ENCODE measurements around the gene CCDC60.

Gene CCDC60

DNA sequence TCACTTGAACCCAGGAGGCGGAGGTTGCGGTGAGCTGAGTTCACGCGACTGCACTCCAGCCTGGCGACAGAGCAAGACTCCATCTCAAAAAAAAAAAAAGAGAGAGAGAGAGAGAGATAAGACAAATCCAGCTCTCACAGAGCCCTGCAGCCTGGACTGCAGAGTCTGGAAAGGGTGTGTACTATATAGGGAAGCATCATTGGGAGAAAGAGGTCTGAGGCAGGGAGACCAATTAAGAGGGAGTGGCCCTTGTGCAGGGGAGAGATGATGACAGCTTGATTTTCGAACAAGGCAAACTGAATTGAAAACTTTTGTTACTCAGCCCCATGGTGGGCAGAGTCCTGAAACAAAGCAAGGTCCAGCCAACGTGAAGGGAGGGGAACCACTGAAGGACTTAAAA is 116.2 kb downstream of the CCDC60 start:
- FAIRE-seq, result no peak

DNA sequence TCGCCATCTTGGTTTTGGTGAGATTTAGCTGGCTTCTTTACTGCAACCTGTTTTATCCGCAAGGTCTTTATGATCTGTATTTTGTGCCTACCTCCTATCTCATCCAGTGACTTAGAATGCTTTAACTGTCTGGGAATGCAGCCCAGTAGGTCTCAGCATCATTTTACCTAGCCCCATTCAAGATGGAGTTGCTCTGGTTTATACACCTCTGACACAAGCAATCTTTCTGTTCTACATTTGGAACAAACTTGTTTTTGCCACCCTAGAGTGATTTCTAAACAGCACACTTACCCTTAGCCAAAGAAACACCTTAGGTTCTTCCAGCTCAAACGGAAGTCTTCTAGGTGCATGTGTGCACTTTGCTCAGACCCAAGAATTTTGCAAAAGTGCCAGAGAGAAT is 122.3 kb downstream of the CCDC60 start:
- no peak for FAIRE-seq

DNA sequence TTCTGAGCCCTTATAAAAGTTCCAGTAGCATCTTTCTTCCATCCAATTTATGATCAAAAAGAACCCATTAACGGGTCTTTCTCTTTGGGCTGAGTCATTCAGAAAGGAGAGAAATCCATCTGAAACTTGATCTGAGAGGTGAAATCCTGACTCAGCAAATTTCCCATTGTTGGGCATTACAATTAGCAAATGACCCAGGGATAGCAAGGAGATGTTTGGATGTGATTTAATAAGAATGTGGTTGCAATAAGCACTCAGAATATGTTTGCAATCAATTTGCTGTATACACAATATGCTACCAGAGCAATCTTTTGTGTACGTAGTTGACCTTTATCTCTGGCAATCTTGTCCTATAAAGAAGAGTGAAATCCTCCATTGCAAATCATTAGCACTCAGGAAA is 122.7 kb downstream of the CCDC60 start:
- no peak for FAIRE-seq

DNA sequence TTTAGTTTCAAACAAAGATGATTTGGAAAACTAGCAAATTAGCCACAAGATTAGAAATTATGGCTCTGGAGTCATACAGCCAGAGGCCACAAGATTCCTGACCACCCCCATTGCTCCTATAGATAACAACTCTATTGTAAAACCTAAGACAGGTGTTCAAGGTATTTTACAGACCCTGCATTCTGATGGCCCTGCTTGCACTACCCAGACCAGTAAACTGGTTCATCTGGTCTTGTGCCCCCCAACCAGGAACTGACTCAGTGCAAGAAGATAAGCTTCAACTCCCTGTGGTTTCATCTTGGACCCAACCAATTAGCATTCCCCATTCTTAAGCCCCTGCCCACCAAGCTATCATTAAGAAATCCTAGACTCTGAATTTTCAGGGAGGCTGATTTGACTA is 125.0 kb downstream of the CCDC60 start:
- FAIRE-seq, result no peak

DNA sequence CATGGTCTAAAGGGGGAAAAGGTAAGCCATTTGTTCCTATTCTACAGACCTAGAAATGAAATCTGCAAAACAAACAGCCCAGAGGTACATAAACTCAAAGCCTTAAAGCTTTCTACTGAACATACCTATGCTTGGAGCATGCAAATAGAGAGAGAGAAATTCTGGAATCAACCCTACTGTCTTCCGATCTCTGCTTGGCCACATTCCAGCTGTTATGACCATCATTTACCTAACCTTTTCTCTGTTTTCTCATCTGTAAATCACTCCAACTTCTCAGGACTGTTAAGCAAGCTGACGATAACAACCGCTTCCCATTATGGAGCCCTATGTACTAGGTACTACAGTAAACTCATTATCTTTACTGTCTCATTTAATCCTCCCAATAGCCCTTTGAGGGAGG is 126.3 kb downstream of the CCDC60 start:
- FAIRE-seq, result no peak

DNA sequence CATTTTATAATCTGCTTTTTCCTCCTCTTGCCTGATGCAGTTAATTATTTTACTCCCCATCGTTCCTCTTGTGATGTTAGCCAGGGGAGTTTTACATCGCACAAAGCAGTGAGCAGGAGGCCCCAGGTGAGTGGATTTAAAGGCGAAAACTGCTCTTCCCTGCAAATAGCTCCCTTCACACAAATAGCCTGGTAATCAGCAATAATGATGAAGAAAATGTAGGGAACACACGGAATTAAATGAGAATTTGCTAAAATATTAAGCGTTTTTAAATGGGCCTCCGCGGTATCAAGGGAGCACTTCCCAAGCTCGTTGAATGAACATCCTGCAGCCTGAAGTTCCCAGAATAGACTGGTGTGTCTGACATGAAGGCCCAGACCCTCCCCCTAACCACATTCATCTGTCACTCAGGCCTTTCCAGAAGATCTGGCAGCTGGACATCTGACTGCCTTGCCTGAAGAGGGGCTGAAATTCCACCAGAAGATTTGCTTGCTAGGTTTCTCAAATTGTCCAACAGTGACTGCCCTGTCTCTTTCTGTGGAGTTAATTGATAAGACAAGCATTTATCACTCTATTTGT is 127.2 kb downstream of the CCDC60 start:
- FAIRE-seq, result no peak

DNA sequence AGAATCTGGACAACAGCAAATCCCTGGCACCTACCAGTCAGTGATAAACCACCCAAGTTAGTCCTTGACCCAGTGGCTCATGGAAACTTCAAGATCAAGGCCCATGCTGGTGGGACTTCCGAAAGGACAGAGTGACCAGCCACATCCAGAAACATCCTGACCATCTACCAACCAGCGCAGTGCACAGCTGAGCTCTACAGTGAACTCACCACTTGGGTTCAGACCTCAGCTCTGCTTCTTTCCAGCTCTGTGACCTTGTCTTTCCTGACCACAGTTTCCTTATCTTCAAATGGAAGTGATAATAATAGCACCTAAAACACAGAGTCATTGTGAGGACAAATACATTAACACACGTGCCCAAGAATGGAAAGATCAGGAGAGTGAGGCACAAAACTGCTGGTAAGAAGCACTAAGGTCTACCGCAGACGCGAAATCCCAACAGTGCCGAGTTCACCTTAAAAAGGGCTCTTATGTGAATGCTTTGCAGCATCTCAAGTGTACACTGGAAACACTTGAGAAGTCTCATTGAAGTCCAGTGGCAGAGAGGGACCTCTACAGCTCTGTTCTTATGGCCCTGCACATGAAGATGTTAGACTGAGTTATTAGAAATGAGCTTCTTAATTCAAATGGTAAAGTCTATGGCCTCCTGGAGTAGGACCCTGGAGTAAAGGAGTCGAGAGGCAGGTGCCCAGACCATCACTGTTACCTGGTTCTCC is 128.8 kb downstream of the CCDC60 start:
- no peak for FAIRE-seq

DNA sequence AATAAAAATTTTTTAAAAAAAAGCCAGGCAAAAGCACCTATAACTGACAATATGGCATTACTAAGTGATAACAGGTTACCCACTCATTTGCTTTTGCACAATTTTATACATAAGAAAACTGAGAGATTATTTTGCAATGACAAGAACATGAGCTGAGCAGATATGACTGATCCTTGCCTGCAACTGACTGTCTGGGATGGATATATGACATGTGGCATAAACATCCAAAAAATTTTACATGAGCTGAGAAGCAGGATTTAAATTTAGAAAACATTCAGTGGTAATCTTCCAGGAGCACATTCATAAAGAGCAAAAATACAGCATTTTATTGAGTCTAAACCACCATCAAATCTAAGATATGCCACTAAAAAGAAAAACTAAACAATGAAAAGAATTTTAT is 133.8 kb downstream of the CCDC60 start:
- FAIRE-seq, result no peak

DNA sequence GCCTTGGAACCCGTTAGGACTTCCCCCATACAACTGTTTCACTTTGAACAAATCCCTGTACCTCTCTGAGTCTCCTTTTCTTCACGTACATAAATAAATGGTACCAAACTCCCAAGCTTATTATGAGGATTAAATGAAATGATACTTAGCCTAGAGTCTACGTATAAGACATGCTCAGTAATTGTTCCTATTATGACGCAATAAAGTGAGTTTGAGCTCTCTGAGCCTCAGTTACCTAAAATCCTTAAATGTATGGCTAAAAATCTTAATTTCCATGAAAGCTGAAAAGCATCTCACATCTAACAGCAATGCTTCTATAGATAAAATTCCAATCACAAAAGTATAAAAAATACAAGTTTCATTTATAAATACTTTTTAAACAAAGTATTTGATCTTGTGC is 141.1 kb downstream of the CCDC60 start:
- FAIRE-seq, result no peak

DNA sequence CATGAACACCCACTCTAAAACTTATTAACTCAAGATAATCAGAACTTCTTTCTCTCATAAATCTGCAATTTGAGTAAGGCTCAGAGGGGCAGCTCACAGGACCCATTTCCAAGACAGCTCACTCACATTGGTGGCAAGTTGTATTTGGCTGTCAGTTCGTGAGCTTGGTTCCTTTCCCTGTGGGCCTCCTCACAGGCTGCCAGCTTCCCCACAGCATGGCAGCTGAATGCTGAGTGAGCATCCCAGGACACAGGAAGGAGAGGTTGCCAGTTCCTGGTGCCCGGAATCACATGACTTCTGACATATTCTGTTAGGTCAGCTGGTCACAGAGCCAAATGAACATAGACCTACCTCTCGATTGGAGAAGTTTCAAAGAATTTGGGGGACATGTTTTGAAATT is 142.4 kb downstream of the CCDC60 start:
- FAIRE-seq, result no peak

DNA sequence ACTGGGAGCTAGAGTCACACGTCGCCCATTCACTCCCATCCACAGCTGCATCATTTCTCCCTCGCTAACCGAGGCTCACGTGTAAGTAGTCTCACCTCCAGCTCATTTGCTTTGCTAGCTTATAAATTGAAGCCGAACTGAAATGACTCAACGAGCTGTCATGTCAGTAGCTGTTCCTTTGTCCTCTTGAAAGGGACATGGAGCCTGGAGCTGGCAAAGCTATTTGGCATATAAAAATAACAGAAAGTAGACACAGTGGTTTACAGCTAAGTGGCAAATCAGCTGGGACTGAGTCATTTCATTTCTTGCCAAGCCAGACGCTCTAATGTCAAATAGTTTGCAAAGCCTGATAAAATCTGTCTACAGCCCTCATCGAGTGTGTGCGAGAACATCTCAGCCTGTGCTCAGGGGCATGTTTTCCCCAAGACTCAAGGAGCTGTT is 144.6 kb downstream of the CCDC60 start:
- FAIRE-seq, result no peak

DNA sequence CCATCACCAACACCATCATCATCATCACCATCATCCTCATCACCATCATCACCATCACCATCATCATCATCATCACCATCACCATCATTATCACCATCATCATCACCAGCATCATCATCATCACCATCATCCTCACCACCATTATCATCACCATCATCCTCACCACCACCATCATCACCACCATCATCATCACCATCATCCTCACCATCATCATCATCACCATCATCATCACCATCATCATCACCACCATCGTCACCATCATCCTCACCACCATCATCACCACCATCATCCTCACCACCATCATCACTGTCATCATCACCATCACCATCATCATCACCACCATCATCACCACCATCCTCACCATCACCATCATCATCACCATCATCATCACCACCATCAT is 146.0 kb downstream of the CCDC60 start:
- FAIRE-seq, result no peak

DNA sequence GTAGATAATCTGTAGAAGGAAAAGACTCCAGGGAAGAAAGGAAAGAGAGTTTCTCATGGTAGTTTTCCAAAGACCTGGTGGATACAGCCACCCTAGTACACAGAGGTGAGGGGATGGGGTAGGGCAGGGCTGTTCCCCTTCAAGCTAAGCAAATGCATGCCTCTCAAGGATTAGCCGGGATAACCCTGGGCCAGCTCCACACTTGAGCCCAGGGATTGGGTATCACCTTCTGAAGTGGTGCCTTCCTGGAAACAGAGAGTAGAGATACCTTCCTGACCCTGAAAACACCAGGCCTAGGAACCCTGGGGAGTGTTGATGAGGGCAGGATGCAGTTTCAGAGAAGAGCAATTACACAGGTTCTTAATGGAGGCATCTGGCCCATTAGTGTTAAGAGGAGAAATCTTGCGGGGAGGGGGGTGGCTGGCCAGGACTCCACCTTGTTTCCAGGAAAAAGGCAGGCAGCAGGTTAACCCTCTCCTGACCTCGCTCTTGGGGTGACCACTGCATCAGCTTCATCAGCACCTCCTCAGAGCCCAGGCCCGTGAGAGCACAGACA is 152.1 kb downstream of the CCDC60 start:
- no peak for FAIRE-seq

DNA sequence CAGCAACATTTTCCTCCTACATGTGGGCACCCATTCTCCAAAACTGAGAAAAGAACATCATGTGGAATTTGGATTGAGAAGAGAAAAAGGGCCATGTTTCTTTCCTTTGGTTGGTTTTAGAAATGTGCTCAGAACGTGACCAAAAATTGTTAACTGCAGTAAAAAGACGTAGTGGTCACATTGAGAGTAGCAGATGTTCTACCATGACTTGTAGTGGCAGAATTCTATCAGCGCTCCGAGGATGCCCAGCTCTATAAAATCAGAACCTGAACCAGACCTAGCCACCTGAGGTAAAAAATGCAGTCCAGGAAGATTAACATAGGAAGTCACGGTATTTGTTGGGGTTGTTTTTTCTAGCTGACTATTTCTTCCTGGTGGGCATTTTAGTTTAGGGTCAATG is 157.3 kb downstream of the CCDC60 start:
- FAIRE-seq, result no peak

DNA sequence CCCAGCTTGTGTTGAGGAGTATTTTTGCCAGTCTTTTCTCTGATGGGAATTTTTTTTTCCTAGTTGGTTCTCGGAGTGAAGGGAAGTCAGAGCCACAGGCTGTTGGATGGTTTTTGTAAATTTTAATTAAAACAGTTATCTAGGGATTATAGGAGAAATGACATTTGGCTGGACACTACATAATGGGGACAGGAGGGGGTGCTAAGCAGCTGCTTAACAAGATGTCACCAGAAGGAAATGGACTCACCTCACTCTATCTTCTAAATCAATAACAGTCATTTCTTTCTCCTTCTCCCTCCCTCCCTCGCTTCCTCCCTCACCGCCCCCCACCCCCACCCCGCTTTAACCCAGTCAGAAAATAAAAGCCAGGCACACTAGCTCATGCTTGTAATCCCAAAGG is 165.7 kb downstream of the CCDC60 start:
- FAIRE-seq, result no peak

DNA sequence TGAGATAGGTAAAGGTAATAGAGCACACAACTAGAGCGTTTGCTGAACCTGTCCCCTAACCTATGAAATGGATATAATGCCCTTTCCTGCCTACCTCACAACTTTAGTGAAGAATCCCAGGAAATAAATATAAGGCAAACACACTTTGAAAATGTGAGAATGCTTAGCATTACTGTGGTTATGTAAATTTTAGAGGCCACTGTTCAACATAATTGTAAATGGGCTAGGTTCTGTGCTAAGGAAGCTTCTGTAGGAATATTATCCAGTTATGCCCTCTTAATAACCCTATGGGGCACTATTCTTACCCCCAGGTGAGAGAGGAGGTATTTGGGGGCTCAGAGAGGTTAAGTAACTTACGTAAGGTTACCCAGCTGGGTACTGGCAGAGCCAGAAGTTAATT is 166.5 kb downstream of the CCDC60 start:
- FAIRE-seq, result no peak

DNA sequence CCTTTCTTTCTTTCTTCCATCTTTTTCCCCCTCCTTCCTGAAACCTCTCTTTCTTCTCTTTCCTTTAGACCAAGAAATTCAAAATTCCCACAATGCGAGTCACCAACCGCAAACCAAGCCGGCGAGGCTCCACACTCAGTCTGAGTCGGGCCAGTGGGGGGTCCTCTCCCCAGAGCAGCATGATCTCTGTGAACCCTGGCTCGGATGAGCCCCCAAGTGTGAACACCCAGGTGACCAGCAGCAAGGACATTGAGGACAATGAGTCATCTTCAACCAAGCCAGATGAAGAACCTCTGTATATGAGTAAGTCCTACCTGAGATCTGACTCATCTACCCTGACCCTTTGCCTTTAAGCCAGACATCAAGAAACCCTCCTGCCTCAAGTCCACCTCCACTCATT is 170.5 kb downstream of the CCDC60 start:
- no peak for FAIRE-seq

DNA sequence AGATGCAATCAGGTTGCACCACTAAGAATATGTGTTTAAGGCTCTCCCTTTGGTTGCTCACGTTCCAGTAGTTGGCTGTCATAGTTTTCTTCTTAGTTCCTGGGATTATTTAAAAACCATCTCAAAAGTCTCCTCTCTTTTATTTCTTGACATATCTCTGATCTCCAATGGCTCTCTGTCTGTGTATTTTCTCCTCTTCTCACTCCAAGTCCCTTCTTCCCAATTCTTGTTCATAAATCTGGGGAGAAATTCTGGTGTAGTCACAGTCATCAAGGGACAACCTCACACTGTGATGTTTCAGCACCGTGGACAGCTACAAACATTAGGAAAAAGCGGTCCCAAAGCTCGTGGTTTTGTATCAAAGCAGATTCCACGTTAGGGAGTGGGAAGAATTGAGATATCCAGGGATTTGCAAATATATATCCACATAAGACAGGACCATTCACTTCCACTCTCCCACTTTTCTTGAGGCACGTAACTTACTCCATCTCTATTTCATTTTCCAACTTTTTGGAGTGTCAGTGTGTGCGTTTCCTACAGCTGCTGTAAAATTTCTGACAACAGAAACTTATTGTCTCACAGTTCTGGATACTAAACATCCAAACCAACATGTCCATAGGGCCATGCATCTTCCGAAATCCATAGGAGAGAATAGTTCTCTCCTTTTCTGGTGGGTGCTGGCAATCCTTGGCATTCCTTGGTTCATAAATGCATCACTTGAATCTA is 178.4 kb downstream of the CCDC60 start:
- no peak for FAIRE-seq

DNA sequence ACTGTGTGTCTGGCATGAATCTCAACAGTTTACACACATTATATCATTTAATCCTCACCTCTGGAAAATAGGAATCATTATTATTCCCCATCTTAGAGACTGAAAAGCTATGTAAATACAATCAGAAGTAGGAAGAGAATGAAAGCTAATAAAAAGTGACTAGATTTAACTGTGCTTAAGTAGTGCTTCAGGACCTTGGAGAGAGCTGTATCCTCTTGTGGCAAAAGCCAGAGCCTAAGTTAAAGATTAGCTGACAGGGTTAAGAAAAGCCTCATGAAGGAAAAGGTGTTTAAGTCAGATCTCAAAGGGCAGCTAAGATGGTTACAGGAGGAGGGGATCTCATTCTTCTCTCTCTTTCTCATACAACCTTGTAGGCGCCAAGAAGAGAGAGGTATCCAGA is 193.7 kb downstream of the CCDC60 start:
- no peak for FAIRE-seq

DNA sequence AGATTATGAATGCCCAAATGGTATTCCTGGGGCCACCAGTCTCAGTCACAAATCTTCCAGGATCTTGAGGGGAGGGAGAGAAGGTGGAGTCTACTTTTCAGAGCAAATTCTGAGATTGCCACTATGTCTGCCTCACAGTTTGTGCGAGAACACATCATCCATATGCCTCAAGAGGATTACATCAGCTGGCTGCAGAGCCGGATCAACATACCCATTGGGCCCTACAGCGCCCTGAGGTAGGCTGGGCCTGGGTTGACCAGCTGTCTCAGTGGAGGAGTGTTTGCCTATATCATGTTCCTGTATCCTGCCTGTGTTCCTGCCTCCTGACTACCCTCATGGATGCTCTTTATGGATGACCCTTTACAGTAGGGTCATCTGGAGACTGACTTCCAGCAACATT is 205.9 kb downstream of the CCDC60 start:
- no peak for FAIRE-seq

DNA sequence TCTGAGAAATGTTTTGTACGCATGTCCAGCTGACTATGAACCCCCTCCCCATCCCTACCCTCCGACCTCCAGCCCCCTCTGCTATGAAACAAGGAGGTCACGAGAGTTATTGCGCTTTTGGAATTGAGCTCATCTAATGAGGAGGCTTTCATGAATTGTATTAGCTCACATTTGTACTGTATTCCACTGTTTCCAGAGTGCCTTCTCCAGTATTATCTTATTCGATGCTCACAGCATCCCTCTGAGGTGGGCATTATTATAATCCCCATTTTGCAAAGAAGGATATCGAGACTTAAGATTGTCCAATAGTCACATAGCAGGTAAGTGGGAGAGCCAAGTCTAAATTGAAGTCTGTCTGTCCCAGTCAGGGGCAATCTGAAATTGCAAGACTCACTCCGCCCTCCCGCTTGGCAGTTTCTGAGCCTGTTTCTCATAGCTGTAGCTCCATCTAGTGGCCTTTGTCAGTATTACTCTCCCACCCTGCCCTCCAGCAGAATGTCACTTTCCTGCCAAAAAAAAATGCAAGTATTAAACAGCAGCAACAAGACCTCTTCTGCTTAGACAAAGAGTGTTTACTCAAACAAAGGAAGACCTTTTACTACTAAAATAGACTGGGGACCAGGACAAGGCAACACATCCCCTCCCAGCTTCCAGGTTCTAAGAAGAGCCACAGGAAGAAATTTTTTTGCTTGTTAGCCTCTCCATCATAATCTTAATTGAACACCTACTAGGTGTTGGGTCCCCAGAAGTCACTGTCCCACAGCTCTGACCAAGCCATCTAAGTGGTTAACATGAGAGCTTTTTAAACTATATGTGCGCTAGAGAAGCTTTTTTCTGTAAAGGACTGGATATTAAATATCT is 210.5 kb downstream of the CCDC60 start:
- peak; percentile 74 for FAIRE-seq

DNA sequence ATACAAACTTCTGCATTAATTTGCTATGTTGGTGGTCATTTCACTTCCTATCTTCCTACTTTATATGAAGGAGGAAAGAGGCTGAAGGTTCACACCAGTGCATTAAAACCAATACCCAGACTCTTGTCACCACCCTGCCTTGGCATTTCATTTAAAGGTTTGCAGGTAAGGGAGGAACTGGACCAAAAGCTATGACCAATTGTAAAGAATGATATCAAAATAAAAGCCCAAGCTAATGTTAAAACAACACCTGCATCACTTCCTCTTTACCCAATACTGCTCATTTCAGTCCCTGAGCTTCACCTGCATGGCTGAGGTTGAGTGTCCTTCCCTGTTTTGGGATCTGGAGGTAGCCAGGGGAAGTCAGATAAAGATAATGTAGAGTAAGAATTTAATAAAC is 211.8 kb downstream of the CCDC60 start:
- no peak for FAIRE-seq

DNA sequence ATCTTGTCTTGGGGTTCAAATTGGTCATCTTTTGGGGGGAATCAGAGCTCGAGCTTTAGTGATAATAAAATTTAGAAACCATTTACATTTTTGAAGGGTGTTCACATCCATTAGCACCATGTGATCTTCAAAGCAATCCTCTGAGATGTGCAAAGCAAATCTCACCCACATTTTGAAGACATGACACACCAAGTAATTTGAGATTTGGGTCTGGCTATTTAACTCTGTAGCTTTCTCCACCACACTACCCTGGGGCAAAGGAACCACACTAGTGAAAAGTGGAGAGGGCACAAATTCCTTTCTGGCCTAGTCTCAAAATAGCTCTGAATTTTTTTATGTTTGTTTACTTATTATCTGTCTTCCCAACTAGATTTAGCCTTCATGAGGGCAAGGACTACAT is 212.5 kb downstream of the CCDC60 start:
- FAIRE-seq, result no peak

Measured in G401.6 (cell line).